SK-N-MC (cell line): Measurements from ENCODE around the gene EXOSC10.

Source experiments
- EZH2 ChIP-seq: fragments of 200-600 bp; sonication (generic); IDR thresholded peaks from one replicate; pipeline ENCODE4 v1.6.1; 2017; ENCODE audit warnings: antibody characterized with exemption
- FOXP2 ChIP-seq: optimal IDR thresholded peaks from 2 replicates; pipeline ENCODE3; 2011; ENCODE audit warnings: mild to moderate bottlenecking, moderate library complexity; ENCODE audit not compliant: insufficient read depth; ENCODE audit errors: extremely low read length, control extremely low read depth
- POLR2AphosphoS5 ChIP-seq: IDR thresholded peaks from 2 replicates; pipeline ENCODE4 v1.6.1; 2012; ENCODE audit warnings: mild to moderate bottlenecking, low read depth, low read length, borderline replicate concordance

- no peak for TF ChIP-seq EZH2
- TF ChIP-seq FOXP2: no peak
- peak; percentile 11; the same call in 1 of the 2 replicates for TF ChIP-seq POLR2AphosphoS5
These were observed 72.8 kb downstream of the EXOSC10 start for GRCh38 chr1:11026903-11027302.
